GM18520 (cell line): ENCODE results near the gene LMX1B.

Source experiments
- ATAC-seq: cut with Tn5 transposase; IDR thresholded peaks from one replicate; pipeline ENCODE4 v1.9.1; 2021; ENCODE audit not compliant: unreplicated experiment

Gene LMX1B

GRCh38 chr9:126735482-126735881 lies 121.8 kb downstream of the LMX1B start:
- ATAC-seq: no peak

- no peak for ATAC-seq
Measured at GRCh38 chr9:126738553-126738952, 124.8 kb downstream of the LMX1B start.

- no peak for ATAC-seq
Measured at GRCh38 chr9:126743041-126743440, 129.3 kb downstream of the LMX1B start.

- no peak for ATAC-seq
Measured at GRCh38 chr9:126745574-126746411, 132.1 kb downstream of the LMX1B start.
